PC-3 (cell line): ENCODE measurements around the gene TMEM108.

Source experiments
- CTCF ChIP-seq: fragments of 300-600 bp; sonication (generic); conservative IDR thresholded peaks from 2 replicates; pipeline ENCODE4 v1.5.1; 2017; ENCODE audit warnings: antibody characterized with exemption, low read depth, mild to moderate bottlenecking, low read length
- EZH2 ChIP-seq: fragments of 300-600 bp; sonication (generic); IDR thresholded peaks from one replicate; pipeline ENCODE4 v1.6.1; 2017; ENCODE audit warnings: antibody characterized with exemption, mild to moderate bottlenecking, low read length; ENCODE audit not compliant: unreplicated experiment

- TF ChIP-seq EZH2 (no peak), CTCF (no peak)
Observed at GRCh38 chr3:133192967-133193366, 154.8 kb downstream of the TMEM108 start.
